Gastrocnemius medialis (tissue), 4 donors: Measurements from ENCODE around the gene WHRN. TPM values are rescaled to one million over a fixed set of nuclear protein-coding genes. Genes with fewer than 3 reads are reported as not detected.

Experiments
- ATAC-seq, 2 donors: fragments of 150-250 bp; one replicate each; pipeline ENCODE4 v1.9.1; 2016
- DNase-seq, 2 donors: peaks; one replicate each; pipeline ENCODE4 v3.0.0-alpha.2; 2019
- H3K27ac ChIP-seq, 4 donors: fragments of 200-600 bp; sonication (generic); 1 replicate in 1 of 4; 2 replicates in 3 of 4; pipeline ENCODE4 v1.5.1; 2016 to 2018; ENCODE audit warnings: mild to moderate bottlenecking in 2 of 4, moderate library complexity in 1 of 4
- H3K27me3 ChIP-seq, 3 donors: fragments of 200-600 bp; sonication (generic) in 2 of 3; 1 replicate in 1 of 3; 2 replicates in 2 of 3; pipeline versions ENCODE4 v1.5.1 to v1.6.0; 2016 to 2019; ENCODE audit warnings: mild to moderate bottlenecking in 1 of 3, moderate library complexity in 1 of 3
- H3K36me3 ChIP-seq, 2 donors: fragments of 200-600 bp; sonication (generic) in 1 of 2; one replicate each; pipeline ENCODE4 v1.5.1; 2017 to 2018
- H3K4me1 ChIP-seq, 2 donors: fragments of 200-600 bp; sonication (generic) in 1 of 2; one replicate each; pipeline ENCODE4 v1.5.1; 2016 to 2017; ENCODE audit warnings: mild to moderate bottlenecking in 2 of 2
- H3K4me3 ChIP-seq, 4 donors: fragments of 200-600 bp; sonication (generic) in 3 of 4; 1 replicate in 1 of 4; 2 replicates in 3 of 4; pipeline ENCODE4 v1.5.1; 2016 to 2019; ENCODE audit warnings: mild to moderate bottlenecking in 2 of 4
- H3K9me3 ChIP-seq, 3 donors: fragments of 200-600 bp; sonication (generic) in 2 of 3; 1 replicate in 1 of 3; 2 replicates in 2 of 3; pipeline ENCODE4 v1.5.1; 2016 to 2019
- CTCF ChIP-seq, 5 experiments: fragments of 450-650 bp in 3 of 5; fragments of 200-600 bp in 2 of 5; sonication (generic) in 2 of 5; IDR thresholded peaks in 4 of 5; conservative IDR thresholded peaks in 1 of 5; 1 replicate in 4 of 5; 2 replicates in 1 of 5; pipeline ENCODE4 v1.5.1; 2016 to 2019; ENCODE audit warnings: antibody characterized with exemption in 5 of 5, mild to moderate bottlenecking in 3 of 5, moderate library complexity in 3 of 5
- POLR2A ChIP-seq, 2 donors: fragments of 450-650 bp; IDR thresholded peaks; one replicate each; pipeline ENCODE4 v1.6.1; 2017; ENCODE audit warnings: antibody characterized with exemption in 2 of 2, mild to moderate bottlenecking in 2 of 2, moderate library complexity in 2 of 2
- in situ Hi-C, 4 donors: fragments of 200-750 bp; cut with MboI; loops; one replicate each; pipeline versions ENCODE4 v1.15.0 to v1.8.0; 2017; ENCODE audit warnings: low sequenced_read_pairs in 4 of 4
- intact Hi-C: fragments of 100-400 bp; cut with DNase I; formaldehyde crosslinking; loops from one replicate; pipeline ENCODE4 v1.15.1; 2023; ENCODE audit warnings: low total_unique reads
- total RNA-seq, 4 donors: library from RNA; depleted of rRNA; stranded (reverse); fragments of >200 nt; gene quantifications; one replicate each; pipeline versions ENCODE4 v1.1.0 to v1.2.3, GENCODE V29; 2016

Gene WHRN
- total RNA-seq, 4 donors from 2014 or later = 0.16 to 0.18 TPM; not detected in 2

GRCh38 chr9:114518120-114518519 lies 12.8 kb upstream of the WHRN start:
- DNase-seq (no peak), ATAC-seq (no peak)
- H3K9me3 ChIP-seq = no peaks in the 10 kb centered on the region
- intact Hi-C loops (no loop called here), in situ Hi-C loops (no loop called here)
- H3K27me3 ChIP-seq = peaks cover 0 to 15% (median 3%) of the 10 kb centered on the region in 3 donors
- no peak overlapping the region for H3K4me3 ChIP-seq
- no peak overlapping the region for H3K27ac ChIP-seq
- TF ChIP-seq CTCF (IDR thresholded peaks at IDR 0.05 in 4 of 5, conservative IDR thresholded peaks at IDR 0.05 in 1 of 5) (no peak), POLR2A (IDR thresholded peaks at IDR 0.05) (no peak)
- H3K4me1 ChIP-seq = no peaks in the 10 kb centered on the region
- H3K36me3 ChIP-seq = no peaks in the 10 kb centered on the region

GRCh38 chr9:114516913-114517312 lies 11.6 kb upstream of the WHRN start:
- no peaks in the 10 kb centered on the region for H3K4me1 ChIP-seq
- H3K27ac ChIP-seq = no peak overlapping the region
- ATAC-seq = no peak
- H3K9me3 ChIP-seq = no peaks in the 10 kb centered on the region
- no peak overlapping the region for H3K4me3 ChIP-seq
- peaks cover 0 to 13% (median 3%) of the 10 kb centered on the region in 3 donors for H3K27me3 ChIP-seq
- intact Hi-C loops (no loop called here), in situ Hi-C loops (no loop called here)
- TF ChIP-seq CTCF (IDR thresholded peaks at IDR 0.05 in 4 of 5, conservative IDR thresholded peaks at IDR 0.05 in 1 of 5) = no peak
- TF ChIP-seq POLR2A (IDR thresholded peaks at IDR 0.05) = no peak
- H3K36me3 ChIP-seq = no peaks in the 10 kb centered on the region
- DNase-seq = no peak

GRCh38 chr9:114515528-114515927 lies 10.3 kb upstream of the WHRN start:
- Histone ChIP-seq H3K4me1 (no peaks in the 10 kb centered on the region), H3K27ac (no peak overlapping the region), H3K9me3 (no peaks in the 10 kb centered on the region), H3K27me3 (peaks cover 0 to 12% (median 3%) of the 10 kb centered on the region in 3 donors), H3K4me3 (no peak overlapping the region), H3K36me3 (no peaks in the 10 kb centered on the region)
- ATAC-seq (no peak), DNase-seq (no peak)
- TF ChIP-seq CTCF (IDR thresholded peaks at IDR 0.05 in 4 of 5, conservative IDR thresholded peaks at IDR 0.05 in 1 of 5) (no peak), POLR2A (IDR thresholded peaks at IDR 0.05) (no peak)
- in situ Hi-C loops = no loop called here
- intact Hi-C loops = no loop called here

GRCh38 chr9:114513959-114514267 lies 8.6 kb upstream of the WHRN start:
- no peak overlapping the region for H3K27ac ChIP-seq
- H3K36me3 ChIP-seq = no peaks in the 10 kb centered on the region
- H3K27me3 ChIP-seq = peaks cover 0 to 20% (median 3%) of the 10 kb centered on the region in 3 donors
- H3K4me3 ChIP-seq = no peak overlapping the region
- in situ Hi-C loops = no loop called here
- intact Hi-C loops = no loop called here
- TF ChIP-seq CTCF (IDR thresholded peaks at IDR 0.05 in 4 of 5, conservative IDR thresholded peaks at IDR 0.05 in 1 of 5) (no peak), POLR2A (IDR thresholded peaks at IDR 0.05) (no peak)
- no peak for ATAC-seq
- no peaks in the 10 kb centered on the region for H3K9me3 ChIP-seq
- DNase-seq = no peak
- no peaks in the 10 kb centered on the region for H3K4me1 ChIP-seq
